ENCODE data around the gene SULT1A1. TPM values are rescaled to one million over a fixed set of nuclear protein-coding genes. Genes with fewer than 3 reads are reported as not detected.
"Not testable (repeated sequence)": the region's sequence is repeated elsewhere in the genome, so short reads cannot be mapped to it uniquely, and the experiment has no call there.

The SULT1A1 gene
- total RNA-seq, 1 experiment from 2014 or later = 3.2 TPM

GRCh38 chr16:28596840-28597691 lies 12.8 kb downstream of the SULT1A1 start, which contains the start of gene SULT1A2:
Gene SULT1A2, minus strand, starts transcription at chr16:28597050. Its CDS starts 1,120 bp downstream, at chr16:28595930.
- ChIA-PET CTCF (interaction anchor here (0.9 to 2.2 kb wide), 8 partner anchors 13 to 81 kb away, joined by 3 to 9 read pairs (median 3); partner anchors contain the start of genes SGF29 and SULT1A1), POLR2A (interaction anchor here (0.5 to 0.7 kb wide), 2 partner anchors 39 to 113 kb away, joined by 4 read pairs; no protein-coding TSS in a partner anchor)
- Mint-ChIP-seq H3K9me3 (no peaks in the 10 kb centered on the region), H3K27me3 (ENCODE audit: low read depth) (no peaks in the 10 kb centered on the region), H3K4me1 (peaks cover 19% of the 10 kb centered on the region), H3K4me3 (peak within 1 kb of the TSS; percentile 12; the same call in 1 of the 2 replicates), H3K27ac (peak within 1 kb of the TSS; percentile 45; the same call in 1 of the 2 replicates), H3K36me3 (no peaks in the 10 kb centered on the region)
- no peak for TF ChIP-seq TCF7 (CRISPR knock-in tag; IDR thresholded peaks at IDR 0.05; ENCODE audit: low read depth)
- no peak for TF ChIP-seq TEAD1 (CRISPR knock-in tag; IDR thresholded peaks at IDR 0.05)
- no peak for TF ChIP-seq ZNF671 (CRISPR knock-in tag; IDR thresholded peaks at IDR 0.05)
- DNase-seq (ENCODE audit: low spot score) (peak; percentile 34), ATAC-seq (peak; percentile 11; the same call in 1 of the 2 replicates)

- no peak overlapping the region for H3K4me3 Mint-ChIP-seq
- no peaks in the 10 kb centered on the region for H3K27me3 Mint-ChIP-seq (ENCODE audit: low read depth)
- DNase-seq (ENCODE audit: low spot score) = no peak
- no peaks in the 10 kb centered on the region for H3K36me3 Mint-ChIP-seq
- no peak overlapping the region for H3K27ac Mint-ChIP-seq
- peaks cover 19% of the 10 kb centered on the region for H3K4me1 Mint-ChIP-seq
- no peak for ATAC-seq
- POLR2A ChIA-PET = no interaction called here
- no peak for TF ChIP-seq CREB1 (CRISPR knock-in tag; IDR thresholded peaks at IDR 0.05)
- TF ChIP-seq, protein P1, sequence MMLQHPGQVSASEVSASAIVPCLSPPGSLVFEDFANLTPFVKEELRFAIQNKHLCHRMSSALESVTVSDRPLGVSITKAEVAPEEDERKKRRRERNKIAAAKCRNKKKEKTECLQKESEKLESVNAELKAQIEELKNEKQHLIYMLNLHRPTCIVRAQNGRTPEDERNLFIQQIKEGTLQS (CRISPR knock-in tag; conservative IDR thresholded peaks at IDR 0.05) = no peak
- TF ChIP-seq, protein P2, sequence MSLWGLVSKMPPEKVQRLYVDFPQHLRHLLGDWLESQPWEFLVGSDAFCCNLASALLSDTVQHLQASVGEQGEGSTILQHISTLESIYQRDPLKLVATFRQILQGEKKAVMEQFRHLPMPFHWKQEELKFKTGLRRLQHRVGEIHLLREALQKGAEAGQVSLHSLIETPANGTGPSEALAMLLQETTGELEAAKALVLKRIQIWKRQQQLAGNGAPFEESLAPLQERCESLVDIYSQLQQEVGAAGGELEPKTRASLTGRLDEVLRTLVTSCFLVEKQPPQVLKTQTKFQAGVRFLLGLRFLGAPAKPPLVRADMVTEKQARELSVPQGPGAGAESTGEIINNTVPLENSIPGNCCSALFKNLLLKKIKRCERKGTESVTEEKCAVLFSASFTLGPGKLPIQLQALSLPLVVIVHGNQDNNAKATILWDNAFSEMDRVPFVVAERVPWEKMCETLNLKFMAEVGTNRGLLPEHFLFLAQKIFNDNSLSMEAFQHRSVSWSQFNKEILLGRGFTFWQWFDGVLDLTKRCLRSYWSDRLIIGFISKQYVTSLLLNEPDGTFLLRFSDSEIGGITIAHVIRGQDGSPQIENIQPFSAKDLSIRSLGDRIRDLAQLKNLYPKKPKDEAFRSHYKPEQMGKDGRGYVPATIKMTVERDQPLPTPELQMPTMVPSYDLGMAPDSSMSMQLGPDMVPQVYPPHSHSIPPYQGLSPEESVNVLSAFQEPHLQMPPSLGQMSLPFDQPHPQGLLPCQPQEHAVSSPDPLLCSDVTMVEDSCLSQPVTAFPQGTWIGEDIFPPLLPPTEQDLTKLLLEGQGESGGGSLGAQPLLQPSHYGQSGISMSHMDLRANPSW (CRISPR knock-in tag; conservative IDR thresholded peaks at IDR 0.05; ENCODE audit: low read depth) = no peak
- CTCF ChIA-PET = interaction anchor here (1.0 to 2.2 kb wide), 2 partner anchors 14 to 20 kb away, joined by 3 to 9 read pairs; partner anchors contain the start of gene SULT1A1
- no peaks in the 10 kb centered on the region for H3K9me3 Mint-ChIP-seq
These were observed 13.7 kb downstream of the SULT1A1 start for GRCh38 chr16:28596115-28596630.

- H3K4me3 Mint-ChIP-seq; H3K27me3 Mint-ChIP-seq (ENCODE audit: low read depth); H3K36me3 Mint-ChIP-seq; H3K27ac Mint-ChIP-seq; ATAC-seq; DNase-seq (ENCODE audit: low spot score); CTCF ChIA-PET; POLR2A ChIA-PET; H3K9me3 Mint-ChIP-seq: not testable (repeated sequence)
- H3K4me1 Mint-ChIP-seq = peaks cover 19% of the 10 kb centered on the region
These were observed 14.4 kb downstream of the SULT1A1 start for GRCh38 chr16:28595451-28595850.

GRCh38 chr16:28592979-28593553 lies 16.8 kb downstream of the SULT1A1 start:
- ChIA-PET POLR2A (no interaction called here), CTCF (interaction anchor here (0.5 kb wide), 1 partner anchor 8 kb away, joined by 4 read pairs; no protein-coding TSS in a partner anchor)
- H3K36me3 Mint-ChIP-seq = peaks cover 4% of the 10 kb centered on the region; the same call in 1 of the 2 replicates
- DNase-seq (ENCODE audit: low spot score) (no peak), ATAC-seq (no peak)
- H3K9me3 Mint-ChIP-seq = no peaks in the 10 kb centered on the region
- peaks cover 18% of the 10 kb centered on the region for H3K4me1 Mint-ChIP-seq
- no peaks in the 10 kb centered on the region for H3K27me3 Mint-ChIP-seq (ENCODE audit: low read depth)
- H3K27ac Mint-ChIP-seq = no peak overlapping the region
- TF ChIP-seq USF2 (CRISPR knock-in tag; IDR thresholded peaks at IDR 0.05) (no peak), ZSCAN18 (CRISPR knock-in tag; IDR thresholded peaks at IDR 0.05) (no peak), TP53 (CRISPR knock-in tag; IDR thresholded peaks at IDR 0.05) (no peak), ZMAT4 (CRISPR knock-in tag; IDR thresholded peaks at IDR 0.05) (no peak), ZNF423 (CRISPR knock-in tag; IDR thresholded peaks at IDR 0.05) (no peak), RELA (CRISPR knock-in tag; IDR thresholded peaks at IDR 0.05; ENCODE audit: borderline replicate concordance) (no peak), CTCF (IDR thresholded peaks at IDR 0.05) (no peak), ATF1 (CRISPR knock-in tag; IDR thresholded peaks at IDR 0.05) (no peak)
- TF ChIP-seq, protein P3, sequence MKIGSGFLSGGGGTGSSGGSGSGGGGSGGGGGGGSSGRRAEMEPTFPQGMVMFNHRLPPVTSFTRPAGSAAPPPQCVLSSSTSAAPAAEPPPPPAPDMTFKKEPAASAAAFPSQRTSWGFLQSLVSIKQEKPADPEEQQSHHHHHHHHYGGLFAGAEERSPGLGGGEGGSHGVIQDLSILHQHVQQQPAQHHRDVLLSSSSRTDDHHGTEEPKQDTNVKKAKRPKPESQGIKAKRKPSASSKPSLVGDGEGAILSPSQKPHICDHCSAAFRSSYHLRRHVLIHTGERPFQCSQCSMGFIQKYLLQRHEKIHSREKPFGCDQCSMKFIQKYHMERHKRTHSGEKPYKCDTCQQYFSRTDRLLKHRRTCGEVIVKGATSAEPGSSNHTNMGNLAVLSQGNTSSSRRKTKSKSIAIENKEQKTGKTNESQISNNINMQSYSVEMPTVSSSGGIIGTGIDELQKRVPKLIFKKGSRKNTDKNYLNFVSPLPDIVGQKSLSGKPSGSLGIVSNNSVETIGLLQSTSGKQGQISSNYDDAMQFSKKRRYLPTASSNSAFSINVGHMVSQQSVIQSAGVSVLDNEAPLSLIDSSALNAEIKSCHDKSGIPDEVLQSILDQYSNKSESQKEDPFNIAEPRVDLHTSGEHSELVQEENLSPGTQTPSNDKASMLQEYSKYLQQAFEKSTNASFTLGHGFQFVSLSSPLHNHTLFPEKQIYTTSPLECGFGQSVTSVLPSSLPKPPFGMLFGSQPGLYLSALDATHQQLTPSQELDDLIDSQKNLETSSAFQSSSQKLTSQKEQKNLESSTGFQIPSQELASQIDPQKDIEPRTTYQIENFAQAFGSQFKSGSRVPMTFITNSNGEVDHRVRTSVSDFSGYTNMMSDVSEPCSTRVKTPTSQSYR (CRISPR knock-in tag; IDR thresholded peaks at IDR 0.05) = no peak
- H3K4me3 Mint-ChIP-seq = no peak overlapping the region

Data from WTC11 (cell line).